Stimulated activated CD8-positive, alpha-beta memory T cell treated with anti-CD3 and anti-CD28 coated beads, Interleukin-12 subunit alpha, Interleukin-12 subunit beta, amount 100 ng/mL, for 24 hours (primary cell): Measurements from ENCODE around the gene TLR3.
"Not testable (repeated sequence)": the region's sequence is repeated elsewhere in the genome, so short reads cannot be mapped to it uniquely, and the experiment has no call there.

ENCODE experiments used
- DNase-seq: peaks from one replicate; pipeline ENCODE4 v3.0.0-alpha.2; 2020; ENCODE audit errors: extremely low read depth

The TLR3 gene

DNA sequence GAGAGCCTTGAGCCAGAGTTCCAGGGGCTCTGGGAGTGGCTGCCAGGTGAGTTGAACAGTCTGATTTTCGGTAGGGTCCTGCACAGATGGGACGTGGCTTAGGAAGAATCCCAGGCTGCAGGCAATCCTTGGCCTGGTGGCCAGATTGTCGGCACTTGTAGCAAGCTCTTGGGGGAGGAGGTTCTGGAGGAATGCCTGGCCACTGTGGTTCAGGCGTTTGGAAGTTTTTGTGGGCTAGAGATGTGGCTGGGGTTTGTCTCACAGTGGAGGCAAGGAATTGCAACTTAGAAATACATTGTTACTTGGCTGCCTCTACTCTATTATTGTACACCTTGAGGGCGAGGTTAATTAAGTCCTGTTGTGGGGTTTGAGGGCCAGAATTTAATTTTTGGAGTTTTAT lies 21.5 kb upstream of the TLR3 start:
- DNase-seq = not testable (repeated sequence)

DNA sequence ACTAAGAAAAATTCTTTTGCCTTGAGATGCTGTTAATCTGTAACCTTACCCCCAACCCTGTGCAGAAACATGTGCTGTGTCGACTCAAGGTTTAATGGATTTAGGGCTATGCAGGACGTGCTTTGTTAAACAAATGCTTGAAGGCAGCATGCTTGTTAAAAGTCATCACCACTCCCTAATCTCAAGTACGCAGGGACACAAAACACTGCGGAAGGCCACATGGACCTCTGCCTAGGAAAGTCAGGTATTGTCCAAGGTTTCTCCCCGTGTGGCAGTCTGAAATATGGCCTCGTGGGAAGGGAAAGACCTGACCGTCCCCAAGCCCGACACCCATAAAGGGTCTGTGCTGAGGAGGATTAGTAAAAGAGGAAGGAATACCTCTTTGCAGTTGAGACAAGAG lies 18.8 kb upstream of the TLR3 start:
- not testable (repeated sequence) for DNase-seq

DNA sequence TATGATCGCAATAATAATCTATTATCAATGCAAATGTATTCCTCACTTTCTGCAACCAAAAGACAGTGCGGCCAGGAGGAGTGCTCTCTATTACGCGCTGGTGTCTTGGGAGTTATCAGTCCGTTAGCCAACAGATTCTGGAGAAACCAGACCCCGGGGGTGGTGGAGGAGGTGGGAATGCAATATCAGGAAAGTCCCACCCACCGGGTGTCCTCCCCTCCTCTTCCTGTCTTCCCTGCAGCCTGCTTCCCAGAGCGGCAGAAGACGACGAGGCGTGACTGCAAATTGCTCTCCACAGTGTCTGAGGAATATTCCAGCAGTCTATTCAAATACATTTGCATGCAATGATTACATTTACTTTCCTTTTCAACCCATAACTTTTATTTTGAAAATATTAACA lies 17.9 kb upstream of the TLR3 start:
- DNase-seq = no peak

DNA sequence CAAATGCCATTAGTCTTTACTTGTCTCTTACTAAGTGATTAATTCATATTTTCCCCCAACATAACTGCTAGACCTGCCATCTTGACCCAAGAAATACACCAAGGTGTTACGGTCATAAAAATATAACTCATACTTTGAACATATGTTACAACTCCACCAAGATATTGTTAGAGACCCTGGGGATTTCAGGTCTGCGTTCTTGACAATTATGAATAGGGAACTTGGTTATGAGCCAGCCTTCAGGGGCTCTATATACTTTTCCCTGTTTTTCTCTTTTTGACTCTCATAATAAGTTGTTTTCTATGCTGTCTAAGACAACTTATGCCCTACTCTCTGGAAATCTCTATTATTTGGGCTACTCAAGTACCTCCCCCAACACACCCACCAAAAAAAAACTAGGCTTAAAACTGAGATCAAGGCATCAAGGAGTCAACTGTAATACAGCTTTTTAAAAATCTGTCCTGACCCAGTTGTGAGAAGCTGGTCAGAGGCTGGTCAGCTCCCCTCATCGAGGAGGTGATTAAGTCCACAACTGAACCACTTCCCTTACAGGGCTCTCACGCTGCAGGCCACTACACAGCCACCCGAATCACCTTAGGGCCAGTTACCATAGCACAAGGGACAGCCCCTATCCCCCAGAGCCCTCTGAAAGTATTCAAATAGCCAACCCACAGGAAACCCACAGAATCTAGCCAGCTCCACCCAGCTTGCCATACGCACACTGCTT lies 10.5 kb upstream of the TLR3 start:
- DNase-seq = no peak

DNA sequence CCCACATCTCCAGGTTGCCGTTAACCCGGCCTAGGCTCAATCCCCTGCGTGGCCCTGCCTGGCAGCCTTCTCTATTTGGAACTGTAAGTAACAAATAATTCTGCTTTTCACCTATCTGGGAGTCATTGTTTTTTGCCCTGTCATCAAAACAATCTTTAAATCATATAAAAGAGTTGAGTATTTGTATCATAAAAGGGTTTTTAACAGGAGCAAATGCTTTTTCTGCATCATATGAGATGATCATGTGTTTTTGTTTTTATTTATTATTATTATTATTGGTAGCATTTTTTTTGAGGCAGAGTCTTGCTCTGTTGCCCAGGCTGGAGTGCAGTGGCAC lies 10.0 kb upstream of the TLR3 start:
- DNase-seq = no peak

DNA sequence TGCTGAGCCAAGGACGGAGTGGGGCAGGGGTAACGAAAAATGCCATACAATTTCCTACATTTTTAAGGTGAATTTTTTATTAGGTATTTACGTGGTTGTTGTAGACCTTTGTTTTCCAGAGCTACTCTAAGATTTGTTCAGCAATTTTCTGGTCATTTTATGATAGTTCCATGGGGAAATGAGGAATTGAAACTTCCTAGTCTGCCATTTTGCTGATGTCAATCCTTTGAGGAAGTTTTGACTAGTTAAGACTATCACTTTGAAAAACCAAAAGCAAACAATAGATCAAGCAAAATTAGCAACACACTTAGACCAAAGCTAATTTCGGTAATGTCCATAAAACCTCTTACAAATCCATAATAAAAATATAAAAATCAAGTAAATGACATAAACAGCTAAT lies 7.0 kb upstream of the TLR3 start:
- DNase-seq = no peak

DNA sequence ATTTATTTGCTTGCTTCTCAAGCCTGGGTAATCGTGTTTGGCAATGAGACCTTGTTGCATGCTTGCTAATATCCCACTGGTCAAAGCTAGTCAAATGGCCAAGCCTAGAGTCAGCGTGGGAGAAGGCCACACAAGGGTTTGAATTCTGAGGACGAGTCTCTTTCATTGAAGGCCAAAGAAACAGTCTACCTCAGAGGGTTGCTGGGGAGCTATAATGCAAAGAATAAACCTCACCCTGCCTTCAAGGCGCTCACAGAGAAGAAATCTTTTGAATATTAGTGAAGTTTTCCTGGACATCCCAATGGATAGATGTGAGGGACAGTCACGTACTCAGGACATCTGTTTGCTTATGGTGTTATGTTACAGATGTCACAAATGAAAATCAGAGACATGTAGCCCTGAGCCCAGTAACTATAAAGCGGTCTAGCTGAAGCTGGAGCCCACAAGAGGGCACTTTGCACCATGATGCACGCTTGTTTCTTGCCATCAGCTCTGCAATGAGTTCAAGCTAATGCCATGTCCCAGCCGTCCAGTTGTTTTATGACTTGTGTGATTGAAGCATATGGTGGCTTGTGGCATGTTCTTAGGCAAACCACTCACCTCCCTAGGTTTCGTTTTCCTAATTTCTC lies 1.1 kb upstream of the TLR3 start:
- no peak for DNase-seq

DNA sequence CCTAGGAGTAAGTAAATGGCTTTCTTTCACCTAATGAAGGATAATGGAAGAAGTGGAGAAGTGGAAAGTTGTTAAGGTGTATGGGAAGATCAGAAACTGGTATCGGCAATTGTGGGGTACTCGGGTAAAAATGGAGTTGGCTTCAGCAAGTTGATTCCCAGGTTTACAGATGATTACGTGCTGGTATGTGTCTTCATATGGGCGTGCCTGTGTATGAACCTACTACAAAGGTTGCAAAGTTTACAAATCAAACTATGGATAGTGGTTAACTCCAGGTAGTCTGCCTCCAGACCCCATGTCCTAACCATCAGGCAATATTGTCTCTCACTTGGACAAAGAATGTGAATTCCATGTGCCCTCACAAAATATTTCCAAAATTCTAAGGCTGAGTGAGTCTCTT lies 773 bp downstream of the TLR3 start:
- no peak for DNase-seq

DNA sequence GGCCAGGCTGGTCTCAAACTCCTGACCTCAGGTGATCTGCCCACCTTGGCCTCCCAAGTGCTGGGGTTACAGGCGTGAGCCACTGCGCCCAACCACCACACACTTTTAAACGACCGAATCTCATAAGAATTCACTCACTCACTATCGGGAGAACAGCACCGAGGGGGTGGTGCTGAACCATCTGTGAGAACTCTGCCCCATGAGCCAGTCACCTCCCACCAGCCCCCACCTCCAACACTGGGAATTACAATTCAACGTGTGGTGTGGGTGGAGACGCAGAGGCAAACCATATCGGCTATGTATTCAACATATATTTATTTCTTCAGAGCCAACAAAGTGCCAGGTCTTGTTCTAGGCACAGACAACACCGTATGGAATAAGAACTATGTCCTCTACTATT lies 3.6 kb downstream of the TLR3 start:
- no peak for DNase-seq

DNA sequence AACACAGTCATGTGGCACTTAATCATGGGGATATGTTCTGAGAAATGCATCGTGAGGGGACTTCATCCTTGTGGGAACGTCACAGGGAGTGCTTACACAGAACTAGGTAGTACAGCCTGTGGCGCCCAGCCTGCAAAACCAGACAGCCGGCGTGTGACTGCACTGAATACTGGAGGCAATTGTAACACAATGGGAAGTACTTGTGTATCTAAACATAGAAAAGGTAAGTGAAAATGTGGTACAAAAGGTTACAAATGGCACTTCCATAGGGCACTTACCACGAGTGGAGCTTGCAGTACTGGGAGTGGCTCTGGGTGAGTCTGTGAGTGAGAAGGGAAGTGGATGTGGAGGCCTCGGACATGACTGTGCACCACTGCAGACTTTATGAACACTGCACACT lies 5.2 kb downstream of the TLR3 start:
- no peak for DNase-seq

DNA sequence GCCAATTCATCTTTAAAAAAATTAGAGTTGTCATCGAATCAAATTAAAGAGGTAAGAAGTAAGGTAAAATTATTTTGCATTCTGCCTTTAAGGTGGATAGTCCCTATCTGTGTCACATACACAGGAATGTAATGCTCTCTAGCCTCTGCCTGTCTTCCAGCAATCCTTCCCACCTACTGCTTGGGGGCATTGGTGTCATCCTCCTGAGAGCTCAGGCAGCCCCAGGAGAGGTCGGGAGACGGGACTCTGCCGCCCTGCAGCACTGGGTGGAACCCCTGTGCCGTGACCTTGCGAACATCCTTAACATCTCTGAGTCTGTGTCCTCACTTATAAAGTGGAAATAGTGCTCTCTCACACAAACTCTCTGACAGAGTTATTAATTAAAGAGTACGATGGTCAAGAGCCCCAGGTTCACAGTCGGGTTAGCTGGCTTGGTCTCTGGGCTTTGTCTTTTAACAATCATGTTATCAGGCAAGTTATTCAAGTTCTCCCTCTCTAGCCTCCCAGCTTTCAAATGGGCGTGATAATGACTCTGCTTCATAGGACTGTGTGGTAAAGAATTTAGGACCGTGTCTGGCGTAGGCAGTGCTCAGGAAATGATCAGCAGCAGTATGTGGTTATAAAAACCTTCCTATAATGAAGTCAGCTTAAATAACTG lies 10.2 kb downstream of the TLR3 start:
- DNase-seq = no peak

DNA sequence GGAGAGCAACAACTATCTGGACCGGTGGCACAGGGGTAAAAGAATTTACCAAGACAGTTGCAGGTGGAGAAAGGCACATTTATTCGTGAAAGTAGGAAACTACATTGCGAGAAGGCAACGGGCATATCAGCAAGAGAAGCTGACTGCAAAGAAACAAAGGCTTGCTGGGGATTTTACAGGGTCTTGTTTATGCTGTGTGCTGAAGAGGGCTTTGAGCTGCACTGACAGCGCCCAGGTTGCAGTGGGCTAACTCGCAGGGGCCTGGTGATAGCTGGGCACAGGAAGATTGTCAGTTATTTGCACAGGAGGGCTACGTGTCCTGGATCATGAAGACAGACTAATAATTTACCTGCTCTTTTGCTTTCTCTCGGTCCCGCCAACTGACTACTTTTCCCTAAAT lies 10.7 kb downstream of the TLR3 start:
- no peak for DNase-seq

DNA sequence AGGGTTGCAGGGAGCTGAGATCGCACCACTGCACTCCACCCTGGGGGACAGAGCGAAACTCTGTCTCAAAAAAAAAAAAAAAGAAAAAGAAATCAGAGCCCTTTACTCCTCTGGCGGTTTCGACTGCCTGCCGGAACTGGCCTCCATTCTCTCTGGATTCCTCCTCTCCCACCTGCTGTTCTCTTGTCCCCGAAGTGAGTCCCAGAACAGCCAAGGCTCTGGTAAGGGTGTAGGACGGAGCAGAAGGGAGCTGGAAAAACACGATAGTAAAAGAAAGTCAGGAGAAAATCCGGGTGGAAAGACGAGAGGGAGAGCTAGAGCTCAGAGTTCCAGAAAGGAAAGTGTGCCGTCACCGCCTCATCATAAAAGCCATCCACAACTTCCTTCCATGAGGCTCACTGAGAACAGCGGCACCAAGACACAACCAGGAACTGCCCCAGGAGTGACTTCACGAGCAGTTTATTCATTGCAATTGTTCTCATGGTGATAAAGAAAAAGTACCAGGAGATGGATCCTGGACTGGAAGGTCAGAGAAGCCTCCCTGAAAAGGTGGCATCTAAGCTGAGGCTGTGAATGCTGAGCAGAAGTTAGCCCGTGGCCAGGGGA lies 12.3 kb downstream of the TLR3 start:
- no peak for DNase-seq

DNA sequence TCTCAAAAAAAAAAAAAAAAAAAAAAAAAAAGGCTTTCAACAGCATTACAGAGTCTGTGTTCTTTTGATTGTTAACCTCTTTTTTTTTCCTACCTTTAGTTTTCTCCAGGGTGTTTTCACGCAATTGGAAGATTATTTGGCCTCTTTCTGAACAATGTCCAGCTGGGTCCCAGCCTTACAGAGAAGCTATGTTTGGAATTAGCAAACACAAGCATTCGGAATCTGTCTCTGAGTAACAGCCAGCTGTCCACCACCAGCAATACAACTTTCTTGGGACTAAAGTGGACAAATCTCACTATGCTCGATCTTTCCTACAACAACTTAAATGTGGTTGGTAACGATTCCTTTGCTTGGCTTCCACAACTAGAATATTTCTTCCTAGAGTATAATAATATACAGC lies 13.3 kb downstream of the TLR3 start:
- DNase-seq = no peak

DNA sequence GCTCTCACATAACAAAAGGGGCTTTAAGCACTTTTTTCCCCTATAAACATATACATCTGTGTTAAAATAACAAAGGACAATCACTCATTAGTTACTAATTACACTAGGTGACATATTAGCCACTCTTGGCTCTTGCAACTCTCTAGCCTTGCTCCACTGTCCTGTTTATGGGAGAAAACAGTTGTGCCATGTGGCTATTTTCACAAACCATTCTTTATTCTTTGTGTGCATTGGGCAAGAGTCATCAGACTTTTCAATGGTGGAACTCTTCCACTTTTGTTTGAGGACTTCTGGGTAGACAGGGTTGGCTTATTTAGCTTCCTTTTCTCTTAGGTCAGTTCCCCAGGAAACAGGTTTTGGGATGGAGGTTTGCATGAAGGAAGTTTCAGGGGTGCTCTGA lies 19.6 kb downstream of the TLR3 start:
- DNase-seq = no peak

DNA sequence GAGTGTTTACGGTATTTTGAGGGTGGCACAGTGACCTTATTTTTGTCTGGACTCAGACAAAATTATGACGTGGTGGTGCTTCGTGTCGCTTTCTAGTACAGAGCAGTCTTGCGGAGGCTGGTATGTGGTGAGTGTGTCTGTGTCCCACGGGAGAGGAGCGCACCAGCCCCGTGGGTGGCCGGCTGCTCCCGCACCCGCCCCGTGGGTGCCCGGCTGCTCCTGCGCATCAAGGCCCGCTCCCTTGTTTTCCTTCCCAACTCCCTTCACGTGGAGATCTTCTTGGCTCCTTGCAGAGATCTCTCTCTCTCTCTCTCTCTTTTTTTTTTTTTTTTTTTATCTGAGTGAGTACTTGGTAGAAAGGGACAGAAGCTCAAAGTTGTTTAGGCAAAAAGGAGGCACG lies 23.3 kb downstream of the TLR3 start:
- no peak for DNase-seq

DNA sequence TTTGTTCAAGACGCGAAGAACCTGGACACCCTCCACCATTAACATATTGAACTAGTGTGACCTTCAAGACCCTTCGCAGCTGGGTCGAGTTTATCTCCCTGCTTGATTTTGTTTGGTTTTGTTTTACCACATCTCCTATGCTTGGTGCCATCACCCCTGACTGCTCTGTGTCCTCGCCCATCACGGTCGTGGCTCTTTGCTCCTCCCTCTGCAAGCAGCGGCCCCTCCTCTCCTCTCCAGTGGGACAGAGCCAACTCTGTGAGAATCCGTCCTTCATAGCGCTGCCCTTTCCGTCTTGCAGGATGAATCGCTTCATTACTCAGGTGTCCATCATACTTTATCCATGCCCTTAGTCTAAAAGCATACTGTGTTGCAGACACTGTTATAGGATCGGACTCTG lies 26.4 kb downstream of the TLR3 start:
- DNase-seq = no peak

DNA sequence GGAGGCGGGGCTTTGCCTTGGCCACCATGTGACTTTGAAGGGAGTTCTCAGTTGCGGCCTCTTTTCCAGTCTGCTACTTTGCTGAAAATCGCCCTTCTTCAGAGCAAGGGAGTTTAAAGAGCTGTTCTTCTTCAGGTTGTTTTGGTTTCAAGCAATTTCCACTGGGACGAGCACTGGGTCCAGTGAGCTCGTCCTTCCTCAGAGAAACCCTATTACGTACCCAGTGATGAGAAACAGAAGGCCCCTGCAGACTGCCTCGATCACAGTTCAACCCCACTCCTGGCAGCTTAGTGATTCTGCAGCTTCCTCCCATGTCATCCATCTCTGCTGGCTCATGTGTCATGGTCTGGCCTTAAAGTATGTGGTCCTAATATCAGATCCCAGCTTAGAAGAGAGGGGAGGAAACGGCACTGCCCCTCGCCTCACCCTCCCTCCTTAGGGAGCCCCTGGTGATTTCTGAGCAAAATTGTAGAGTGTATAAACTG lies 27.8 kb downstream of the TLR3 start:
- DNase-seq = no peak

DNA sequence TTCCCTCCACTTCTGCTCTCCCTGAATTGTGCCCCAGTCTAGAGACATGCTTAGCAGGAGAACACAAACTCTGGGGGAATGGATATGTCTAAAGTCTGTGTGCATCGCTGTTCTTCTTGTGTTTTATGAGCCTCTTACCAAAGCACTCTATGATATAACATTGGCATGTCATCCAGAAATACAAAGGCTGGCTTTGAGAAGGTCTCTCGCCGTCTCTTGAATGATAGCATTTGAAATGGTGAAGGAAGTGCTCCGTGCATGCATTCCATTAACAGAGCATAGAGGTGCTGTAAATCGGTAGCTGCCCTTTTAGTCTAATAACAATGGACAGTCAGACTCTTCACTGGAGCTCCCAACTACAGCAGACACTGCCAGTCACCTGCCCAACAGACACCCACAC lies 28.4 kb downstream of the TLR3 start:
- DNase-seq = no peak

DNA sequence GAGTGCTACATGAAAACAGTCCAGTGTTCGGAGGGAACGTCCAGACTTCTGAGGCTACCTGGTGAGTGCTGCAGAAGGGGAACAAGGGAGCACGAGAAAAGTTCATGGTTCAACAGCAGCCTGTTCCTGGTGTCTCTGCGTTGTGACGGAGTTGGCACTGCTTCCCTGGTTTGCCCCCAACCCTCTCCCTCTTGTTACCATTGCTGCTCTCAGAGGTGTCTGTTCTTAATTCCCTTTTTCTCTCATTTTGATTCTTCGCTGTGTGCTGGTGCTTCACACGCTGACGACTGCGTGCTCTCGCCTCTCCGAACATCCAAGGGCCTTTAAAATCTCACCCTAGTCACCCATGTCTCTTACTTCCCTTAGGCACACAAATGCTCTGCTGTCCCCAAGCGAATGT lies 34.0 kb downstream of the TLR3 start:
- DNase-seq = no peak

DNA sequence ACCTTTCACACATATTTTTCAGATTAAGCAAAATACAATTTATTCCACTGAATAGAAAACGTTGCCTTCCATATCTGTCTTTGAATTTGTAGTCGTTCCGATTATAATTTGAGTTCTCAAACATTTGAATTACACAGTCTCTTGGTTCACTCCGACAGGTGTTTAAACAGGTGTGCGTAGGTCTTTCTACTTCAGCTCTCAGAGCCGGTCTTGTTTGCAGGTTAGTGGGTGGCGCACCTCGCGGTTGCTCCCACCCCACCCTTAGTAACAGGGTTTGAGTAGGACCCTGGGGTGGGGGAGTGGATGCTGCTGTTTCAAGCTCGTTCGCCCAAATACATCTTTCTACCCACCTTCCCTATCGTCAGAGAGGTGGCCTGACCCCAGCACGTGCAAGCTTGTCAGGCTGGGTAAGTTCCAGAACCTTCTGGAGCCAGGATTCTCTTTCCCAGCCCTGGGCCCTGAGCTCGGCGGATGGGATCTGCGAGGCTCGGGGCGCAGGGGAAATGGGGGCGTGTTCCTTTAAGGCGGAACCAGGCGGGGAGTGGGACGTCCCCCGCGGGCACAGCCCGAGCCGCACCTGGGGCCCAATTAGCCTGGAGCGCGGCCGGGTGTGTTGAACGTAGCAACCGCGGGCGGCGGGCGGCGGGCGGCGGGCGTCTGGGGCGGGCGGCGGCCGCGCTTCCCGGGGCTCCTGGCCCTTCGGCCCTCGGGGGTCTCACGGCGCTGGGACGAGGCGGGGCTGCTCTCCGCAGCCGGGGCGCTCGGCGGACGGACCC lies 35.3 kb downstream of the TLR3 start, which contains the start of gene FAM149A:
Gene FAM149A, plus strand, starts transcription at position 591 of the 776 bp plus-strand sequence.
- DNase-seq = peak; percentile 24
